ENCODE measurements around the gene PRKCA.
"Not testable (repeated sequence)": the region's sequence is repeated elsewhere in the genome, so short reads cannot be mapped to it uniquely, and the experiment has no call there.

The PRKCA gene

DNA sequence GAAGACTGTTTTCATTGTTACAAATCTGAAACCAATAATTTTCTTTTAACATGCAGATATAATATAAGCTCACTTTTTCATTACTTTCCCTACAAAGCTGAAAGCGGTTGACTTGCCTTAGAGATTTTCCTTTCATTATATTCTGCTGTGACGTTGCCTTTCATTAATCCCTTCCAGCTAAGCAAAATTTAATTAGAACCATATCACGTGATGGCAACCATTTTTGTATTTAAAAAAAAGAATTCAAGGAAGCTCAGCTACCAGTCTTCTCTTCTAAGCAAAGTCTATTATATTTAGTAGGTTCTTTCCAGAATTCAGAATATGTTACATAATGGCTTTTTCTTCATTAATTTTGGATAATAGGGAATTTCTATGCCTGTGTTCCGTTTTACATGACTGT is 186.5 kb downstream of the PRKCA start:
- no peak for DNase-seq (ENCODE audit: low spot score)
- TF ChIP-seq CTCF (IDR thresholded peaks at IDR 0.05; ENCODE audit: extremely low read depth, missing control alignments): no peak

GRCh38 chr17:66489576-66489975 is 187.2 kb downstream of the PRKCA start:
- not testable (repeated sequence) for DNase-seq (ENCODE audit: low spot score)

DNA sequence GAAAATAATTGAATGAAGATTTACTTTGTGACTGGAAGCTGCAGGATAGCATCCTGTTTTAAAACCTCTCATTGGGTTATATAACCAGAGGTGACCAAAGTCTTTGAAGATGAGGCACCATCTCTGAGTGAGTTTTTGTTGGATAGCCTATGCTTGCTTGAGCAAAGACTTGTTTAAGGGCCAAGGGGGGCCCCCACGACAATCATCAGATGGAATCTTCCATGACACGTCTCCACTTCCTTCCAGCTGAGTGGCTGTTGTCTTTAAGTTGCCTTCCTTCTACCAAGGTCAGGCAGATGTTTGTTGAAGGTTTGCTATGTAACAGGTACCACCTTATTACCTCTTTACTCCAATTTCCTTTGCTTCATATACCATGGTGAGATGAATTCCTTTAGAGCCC is 188.8 kb downstream of the PRKCA start:
- no peak for TF ChIP-seq CTCF (IDR thresholded peaks at IDR 0.05; ENCODE audit: extremely low read depth, missing control alignments)
- no peak for DNase-seq (ENCODE audit: low spot score)

GRCh38 chr17:66491665-66492064 is 189.3 kb downstream of the PRKCA start:
- no peak for TF ChIP-seq CTCF (IDR thresholded peaks at IDR 0.05; ENCODE audit: extremely low read depth, missing control alignments)
- no peak for DNase-seq (ENCODE audit: low spot score)

DNA sequence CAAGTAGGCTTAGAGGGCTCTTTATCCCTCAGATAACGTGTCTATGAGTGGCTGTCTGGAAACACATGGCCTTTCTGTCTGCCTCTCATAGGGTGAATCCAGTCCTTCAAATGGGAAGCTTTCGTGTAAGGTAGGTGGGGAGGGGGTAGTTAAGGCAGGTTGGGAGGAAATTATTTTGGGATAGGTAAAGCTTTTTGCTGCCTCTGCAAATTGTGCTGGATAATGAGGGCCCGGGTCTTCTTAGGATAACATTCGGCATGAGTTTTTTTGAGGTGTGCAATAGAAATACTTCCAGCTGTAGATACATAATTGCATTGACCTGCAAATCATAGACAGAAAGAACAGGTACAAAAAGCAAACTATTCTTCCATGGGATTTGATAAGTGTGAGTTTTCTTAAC is 189.7 kb downstream of the PRKCA start:
- no peak for TF ChIP-seq CTCF (IDR thresholded peaks at IDR 0.05; ENCODE audit: extremely low read depth, missing control alignments)
- DNase-seq (ENCODE audit: low spot score): no peak

- TF ChIP-seq CTCF (IDR thresholded peaks at IDR 0.05; ENCODE audit: extremely low read depth, missing control alignments): no peak
- no peak for DNase-seq (ENCODE audit: low spot score)
Measured at GRCh38 chr17:66492561-66493005, 190.2 kb downstream of the PRKCA start.

DNA sequence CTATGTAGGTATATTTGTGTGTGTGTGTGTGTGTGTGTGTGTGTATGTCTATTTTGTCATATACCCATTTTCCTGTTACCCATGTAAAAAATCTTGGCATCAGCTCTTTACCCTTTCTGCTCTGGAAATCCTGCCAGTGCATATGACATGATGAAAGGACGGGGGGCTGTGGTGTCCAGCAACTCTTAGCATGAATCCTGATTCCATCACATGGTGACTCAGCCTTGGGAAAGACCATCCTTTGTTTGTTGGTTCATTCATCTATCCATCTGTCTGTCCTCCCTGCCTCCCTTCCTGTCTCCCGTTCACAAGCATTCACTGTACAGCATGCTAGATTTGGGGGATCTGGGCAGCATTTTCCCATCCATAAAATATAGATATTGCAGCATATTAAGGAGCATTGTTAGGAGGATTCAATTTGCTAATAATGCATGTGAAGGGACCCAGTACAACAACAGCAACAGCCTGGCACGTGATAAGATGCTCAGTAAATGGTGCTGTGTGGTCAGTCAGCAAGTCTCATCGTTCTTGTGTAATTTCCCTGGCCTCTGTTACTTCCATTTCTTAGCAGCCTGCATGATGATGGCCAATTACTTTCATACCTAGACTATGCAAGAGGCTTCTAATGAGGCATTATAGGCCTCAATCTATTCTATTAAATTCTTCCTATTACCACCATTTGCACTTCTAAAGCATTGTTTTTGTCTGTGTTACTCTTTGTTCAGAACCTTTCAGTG is 191.0 kb downstream of the PRKCA start:
- DNase-seq (ENCODE audit: low spot score): no peak
- TF ChIP-seq CTCF (IDR thresholded peaks at IDR 0.05; ENCODE audit: extremely low read depth, missing control alignments): no peak

All from GM20000 (cell line).